Activated T-helper 2 cell treated with anti-CD3 and anti-CD28 coated beads, Interferon-gamma antibody, Interleukin-2, Interleukin-4, amounts not matched to agents 10 μg/mL and 5 μg/mL and 100 μg/mL, durations not matched to agents 14 hours and 24 hours and 36 hours (primary cell): Measurements from ENCODE around the gene YWHAH. TPM values are rescaled to one million over a fixed set of nuclear protein-coding genes. Genes with fewer than 3 reads are reported as not detected.
"Not testable (repeated sequence)": the region's sequence is repeated elsewhere in the genome, so short reads cannot be mapped to it uniquely, and the experiment has no call there.

Source experiments
- DNase-seq: peaks from one replicate; pipeline ENCODE4 v3.0.0; 2021; ENCODE audit warnings: low spot score
- H3K27ac Mint-ChIP-seq: one replicate; pipeline ENCODE4 v1.8.0; 2021; ENCODE audit warnings: mixed read lengths
- H3K27me3 Mint-ChIP-seq: one replicate; pipeline ENCODE4 v1.8.0; 2021; ENCODE audit warnings: low read depth, mixed read lengths
- H3K36me3 Mint-ChIP-seq: one replicate; pipeline ENCODE4 v1.8.0; 2021; ENCODE audit warnings: low read depth, mixed read lengths
- H3K4me1 Mint-ChIP-seq: one replicate; pipeline ENCODE4 v1.8.0; 2021; ENCODE audit warnings: low read depth, mixed read lengths
- H3K4me3 Mint-ChIP-seq: one replicate; pipeline ENCODE4 v1.8.0; 2021; ENCODE audit warnings: low read depth, mild to moderate bottlenecking, moderate library complexity, mixed read lengths
- H3K9me3 Mint-ChIP-seq: one replicate; pipeline ENCODE4 v1.8.0; 2021; ENCODE audit warnings: mixed read lengths
- intact Hi-C: fragments of 100-400 bp; cut with micrococcal nuclease; formaldehyde crosslinking; loops from one replicate; pipeline ENCODE4 v1.15.1; 2023
- total RNA-seq: library from RNA; stranded (reverse); gene quantifications from 2 replicates; pipeline ENCODE4 v1.2.3, GENCODE V29; 2022

The YWHAH gene
- total RNA-seq, 1 donor from 2014 or later: 150 TPM

- H3K27ac Mint-ChIP-seq, H3K27me3 Mint-ChIP-seq, H3K36me3 Mint-ChIP-seq, intact Hi-C loops, H3K4me3 Mint-ChIP-seq, H3K9me3 Mint-ChIP-seq, H3K4me1 Mint-ChIP-seq, DNase-seq: not testable (repeated sequence)
Observed at GRCh38 chr22:31981976-31982375, 37.6 kb downstream of the YWHAH start.

DNA sequence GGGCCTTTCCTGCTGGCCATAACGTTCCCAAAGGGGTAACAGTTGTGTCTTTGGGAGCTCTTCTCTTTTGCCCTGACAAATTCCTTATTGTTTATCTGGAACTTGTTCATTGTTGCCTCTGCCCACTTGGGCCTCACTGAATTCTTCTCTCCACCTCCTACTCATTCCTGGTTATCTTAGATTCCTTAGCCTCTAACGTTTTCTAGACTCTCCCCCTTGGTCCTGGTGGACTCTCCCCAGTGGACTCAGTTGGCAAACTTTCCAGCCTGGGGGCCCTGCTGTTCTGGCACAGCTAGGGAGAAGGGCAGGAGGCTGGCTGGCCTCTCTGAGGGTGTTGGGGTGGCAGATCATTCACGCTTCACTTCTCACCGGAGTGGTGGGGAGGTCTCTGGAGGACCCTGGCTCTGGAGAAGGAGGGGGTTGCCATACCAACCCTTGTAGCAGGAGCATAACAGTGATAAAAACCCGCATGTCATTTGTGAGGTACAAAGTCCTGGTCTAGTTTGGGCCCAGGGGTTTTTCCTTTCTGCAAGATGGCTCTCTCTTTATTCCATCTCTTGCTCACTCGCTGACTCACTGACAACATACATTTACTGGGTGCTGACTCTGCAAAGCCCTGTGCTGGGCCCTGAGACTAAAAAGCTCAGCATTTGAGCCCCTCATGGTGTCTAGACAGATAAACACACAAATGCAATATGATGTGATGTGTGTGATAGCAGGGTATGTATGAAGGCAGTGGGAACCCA is 39.7 kb downstream of the YWHAH start:
- H3K9me3 Mint-ChIP-seq: no peaks in the 10 kb centered on the region
- no peak for DNase-seq
- no peak overlapping the region for H3K4me3 Mint-ChIP-seq
- intact Hi-C loops: no loop called here
- no peak overlapping the region for H3K27ac Mint-ChIP-seq
- no peaks in the 10 kb centered on the region for H3K36me3 Mint-ChIP-seq
- H3K4me1 Mint-ChIP-seq: no peaks in the 10 kb centered on the region
- no peaks in the 10 kb centered on the region for H3K27me3 Mint-ChIP-seq

DNA sequence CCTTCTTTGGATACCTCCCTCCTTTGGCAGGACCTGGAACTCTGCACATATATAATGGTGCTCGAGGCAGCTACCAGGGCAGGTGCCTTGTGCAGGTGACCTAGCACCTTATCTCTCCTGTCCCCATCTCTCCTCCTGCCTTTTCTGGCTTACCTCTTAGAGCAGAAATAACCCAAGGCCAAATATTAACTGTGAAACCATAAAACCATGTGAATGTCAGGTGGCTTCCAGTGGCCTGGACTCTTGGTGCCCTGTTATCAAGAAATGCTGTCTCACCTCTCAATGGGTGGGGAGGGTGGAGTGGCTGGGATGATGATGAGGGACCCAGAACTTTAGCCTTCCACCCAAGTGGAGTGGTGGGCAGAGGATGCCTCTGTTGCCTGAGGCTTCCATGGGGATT is 42.9 kb downstream of the YWHAH start:
- Mint-ChIP-seq H3K9me3 (no peaks in the 10 kb centered on the region), H3K36me3 (no peaks in the 10 kb centered on the region), H3K4me3 (no peak overlapping the region), H3K4me1 (no peaks in the 10 kb centered on the region), H3K27me3 (peaks cover 12% of the 10 kb centered on the region), H3K27ac (no peak overlapping the region)
- DNase-seq: no peak
- intact Hi-C loops: no loop called here

DNA sequence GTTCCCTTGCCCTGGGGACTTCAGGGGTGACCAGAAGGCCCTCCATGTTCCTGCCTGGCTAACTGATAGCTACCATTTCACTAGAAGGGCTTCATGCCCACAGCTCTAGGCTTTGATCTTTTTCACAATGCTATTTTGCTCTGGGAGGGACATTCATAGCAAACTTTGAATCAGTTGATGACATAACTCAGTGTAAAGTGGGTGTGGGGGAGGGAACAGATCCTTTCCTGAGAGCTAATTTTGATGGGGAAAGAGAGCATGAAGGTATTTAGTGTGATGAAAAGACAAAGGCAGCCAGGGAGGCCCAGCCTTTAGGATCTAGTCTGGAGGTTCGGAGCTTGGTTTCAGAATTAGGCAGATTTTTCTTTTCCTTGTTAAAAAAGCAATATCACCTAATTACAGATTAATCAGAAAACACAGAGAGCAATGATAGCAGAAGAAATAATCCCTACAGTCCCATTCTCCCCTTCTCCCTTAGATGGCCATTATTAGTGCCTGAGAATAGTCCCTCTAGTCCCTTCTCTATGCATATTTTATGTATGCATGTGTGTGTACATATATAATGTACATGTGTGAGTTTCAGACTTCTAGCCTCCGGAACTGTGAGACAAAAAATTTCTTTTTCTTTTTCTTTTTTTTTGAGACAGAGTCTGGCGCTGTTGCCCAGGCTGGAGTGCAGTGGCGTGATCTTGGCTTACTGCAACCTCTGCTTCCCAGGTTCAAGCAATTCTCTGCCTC is 46.9 kb downstream of the YWHAH start:
- H3K27me3 Mint-ChIP-seq: peaks cover 12% of the 10 kb centered on the region
- intact Hi-C loops: no loop called here
- no peak overlapping the region for H3K4me3 Mint-ChIP-seq
- no peak overlapping the region for H3K27ac Mint-ChIP-seq
- no peaks in the 10 kb centered on the region for H3K9me3 Mint-ChIP-seq
- H3K4me1 Mint-ChIP-seq: no peaks in the 10 kb centered on the region
- no peak for DNase-seq
- no peaks in the 10 kb centered on the region for H3K36me3 Mint-ChIP-seq

DNA sequence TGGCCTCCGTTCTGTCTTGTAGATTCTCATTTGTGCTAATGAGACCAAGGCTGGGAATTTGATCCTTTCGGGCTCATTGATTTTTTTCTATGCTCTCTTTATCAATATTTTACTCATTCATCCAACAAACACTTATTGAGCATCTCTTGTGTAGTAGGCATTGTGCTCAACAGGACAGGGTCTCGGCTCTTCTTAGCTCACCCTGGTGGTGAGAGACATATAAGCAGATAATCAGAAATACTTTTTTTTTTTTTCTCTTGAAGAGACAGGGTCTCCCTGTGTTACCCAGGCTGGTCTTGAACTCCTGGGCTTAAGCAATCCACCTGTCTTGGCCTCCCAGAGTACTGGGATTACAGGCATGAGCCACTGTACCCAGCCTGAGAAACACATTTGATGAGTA is 50.7 kb downstream of the YWHAH start:
- Mint-ChIP-seq H3K27ac (no peak overlapping the region), H3K27me3 (peaks cover 10% of the 10 kb centered on the region), H3K4me1 (no peaks in the 10 kb centered on the region), H3K36me3 (no peaks in the 10 kb centered on the region), H3K9me3 (no peaks in the 10 kb centered on the region), H3K4me3 (no peak overlapping the region)
- no peak for DNase-seq
- intact Hi-C loops: no loop called here

- intact Hi-C loops: no loop called here
- H3K27me3 Mint-ChIP-seq: peaks cover 5% of the 10 kb centered on the region
- H3K4me3 Mint-ChIP-seq: no peak overlapping the region
- no peaks in the 10 kb centered on the region for H3K36me3 Mint-ChIP-seq
- no peaks in the 10 kb centered on the region for H3K9me3 Mint-ChIP-seq
- DNase-seq: no peak
- no peak overlapping the region for H3K27ac Mint-ChIP-seq
- H3K4me1 Mint-ChIP-seq: no peaks in the 10 kb centered on the region
Observed at GRCh38 chr22:31995807-31996206, 51.5 kb downstream of the YWHAH start.

DNA sequence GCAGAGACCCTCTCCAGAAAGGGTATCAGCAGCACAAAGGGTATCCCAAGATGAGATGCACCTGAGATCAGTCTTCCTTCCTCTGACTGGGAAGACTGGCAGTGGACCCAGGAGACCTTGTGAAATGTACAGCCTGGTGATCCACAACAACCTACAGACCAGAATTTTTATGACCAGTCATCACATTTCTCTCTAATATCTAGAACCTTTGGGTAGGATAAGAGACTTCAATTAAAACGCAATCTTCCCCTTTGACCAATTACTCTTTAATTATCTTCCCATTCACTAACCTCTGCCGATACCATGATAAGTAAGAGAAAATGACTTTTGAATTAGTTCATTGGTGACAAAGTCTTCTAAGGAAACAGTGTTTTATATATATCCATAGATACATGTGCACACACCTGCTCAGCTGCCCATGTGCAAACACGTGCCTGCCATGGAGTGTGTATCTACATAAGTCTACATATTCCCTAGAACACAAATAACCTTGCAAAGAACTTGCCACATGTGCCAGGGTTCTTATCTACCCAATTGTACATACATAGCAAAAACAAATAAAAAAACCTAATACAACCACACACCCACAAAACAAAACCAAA is 54.5 kb downstream of the YWHAH start:
- no peak overlapping the region for H3K4me3 Mint-ChIP-seq
- no peaks in the 10 kb centered on the region for H3K9me3 Mint-ChIP-seq
- intact Hi-C loops: no loop called here

GRCh38 chr22:32000181-32000580 is 55.8 kb downstream of the YWHAH start:
- Mint-ChIP-seq H3K4me1 (no peaks in the 10 kb centered on the region), H3K4me3 (no peak overlapping the region), H3K36me3 (no peaks in the 10 kb centered on the region), H3K9me3 (no peaks in the 10 kb centered on the region), H3K27ac (no peak overlapping the region), H3K27me3 (peaks cover 7% of the 10 kb centered on the region)
- intact Hi-C loops: no loop called here
- no peak for DNase-seq

More for the DNA sequence above, 54.5 kb downstream of the YWHAH start:
- Mint-ChIP-seq H3K36me3 (no peaks in the 10 kb centered on the region), H3K27ac (no peak overlapping the region), H3K27me3 (peaks cover 5% of the 10 kb centered on the region), H3K4me1 (no peaks in the 10 kb centered on the region)
- DNase-seq: no peak

DNA sequence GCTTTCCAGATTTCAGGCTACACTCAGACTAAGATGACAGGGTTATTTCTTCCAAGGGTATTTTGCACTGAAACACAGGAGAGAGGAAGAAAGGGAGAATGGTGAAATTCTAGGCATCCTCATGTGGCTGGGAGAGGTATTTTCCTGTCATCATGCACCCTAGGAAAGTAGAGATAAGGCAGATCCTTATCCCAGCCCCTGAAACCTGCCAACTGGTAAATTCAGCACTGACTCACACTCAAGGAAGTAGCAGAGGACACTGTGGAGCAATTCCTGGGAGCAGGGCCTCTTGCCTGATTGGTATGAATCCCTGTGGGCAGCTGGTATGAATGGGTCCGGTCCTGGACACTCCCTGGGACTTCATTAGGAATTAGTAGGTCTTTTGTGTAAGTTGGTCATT is 61.1 kb downstream of the YWHAH start:
- H3K9me3 Mint-ChIP-seq: no peaks in the 10 kb centered on the region

More for the DNA sequence above, 61.1 kb downstream of the YWHAH start:
- Mint-ChIP-seq H3K27ac (no peak overlapping the region), H3K36me3 (no peaks in the 10 kb centered on the region), H3K4me1 (no peaks in the 10 kb centered on the region), H3K4me3 (no peak overlapping the region), H3K27me3 (peaks cover 9% of the 10 kb centered on the region)
- intact Hi-C loops: no loop called here
- DNase-seq: no peak

Other genes with a start within 250 kb of the YWHAH start
- gene PRR14L, start 194.4 kb upstream of the YWHAH start, total RNA-seq: 54.2 and 58.0 TPM in 2 replicates
- gene DEPDC5, start 190.5 kb upstream of the YWHAH start, total RNA-seq: 33.2 and 37.6 TPM in 2 replicates
- gene SLC5A1, start 98.7 kb downstream of the YWHAH start, total RNA-seq: not detected in 2 replicates
- not detected in 2 replicates for gene C22orf42, start 214.8 kb downstream of the YWHAH start, total RNA-seq